Measurements from ENCODE around the gene USP47.

Gene USP47

DNA sequence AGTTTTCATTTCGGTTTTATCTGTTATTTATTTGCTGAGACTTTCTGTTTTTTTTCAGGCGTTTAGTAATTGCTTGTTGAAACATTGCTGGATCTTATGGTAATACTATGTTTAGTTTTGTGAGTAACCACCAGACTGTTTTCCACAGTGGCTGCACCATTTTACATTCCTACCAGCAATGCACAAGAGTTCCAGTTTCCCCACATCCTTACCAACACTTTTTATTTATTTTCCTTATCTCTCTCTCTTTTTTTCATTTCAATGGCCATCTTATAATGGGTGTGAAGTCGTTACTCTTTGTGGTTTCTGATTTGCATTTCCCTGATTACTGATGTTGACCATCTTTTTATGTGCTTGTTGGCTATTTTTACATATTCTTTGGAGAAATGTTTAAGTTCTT, 23.7 kb downstream of the USP47 start:
- no peak for DNase-seq (ENCODE audit: low read depth in 2 of 2, low spot score in 1 of 2)

DNA sequence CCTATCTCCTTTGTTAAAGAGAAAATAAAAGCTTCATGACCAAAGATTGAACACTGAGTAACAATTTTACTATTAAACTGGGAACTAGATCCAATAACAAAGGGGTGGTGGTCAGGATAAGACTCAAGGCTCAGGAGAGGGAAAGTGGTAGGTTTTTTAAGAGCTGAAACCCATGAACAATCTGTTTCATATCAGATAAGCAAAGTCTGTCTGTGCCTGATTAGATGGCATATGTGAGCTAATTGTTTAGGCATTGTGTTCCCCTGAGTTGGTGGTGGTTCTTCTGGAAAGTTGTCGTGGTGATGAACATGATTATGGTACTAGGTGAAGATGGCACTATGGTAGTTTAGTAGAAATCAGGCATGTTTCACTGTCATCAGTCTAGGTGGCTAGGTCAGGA, 24.4 kb downstream of the USP47 start:
- DNase-seq (ENCODE audit: low read depth in 2 of 2, low spot score in 1 of 2), result no peak

DNA sequence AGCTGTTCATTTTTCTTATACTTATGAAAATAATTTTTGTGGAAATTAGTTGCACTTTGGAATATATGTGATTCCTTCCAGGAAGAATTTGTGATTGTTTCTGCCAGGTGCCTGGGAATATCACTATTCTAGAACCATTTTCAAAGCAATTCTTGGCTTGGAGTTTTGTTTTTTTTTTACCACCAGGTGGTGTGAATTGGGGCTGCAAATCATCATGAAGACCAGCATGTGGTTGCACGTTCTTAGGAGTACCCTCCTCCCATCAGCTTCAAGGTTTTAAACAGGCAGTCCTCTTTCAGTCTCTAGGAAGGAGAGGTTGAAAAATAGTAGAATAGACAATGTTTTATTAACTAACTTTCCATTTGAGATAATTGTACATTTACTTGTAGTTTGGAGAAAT, 25.9 kb downstream of the USP47 start:
- no peak for DNase-seq (ENCODE audit: low read depth in 2 of 2, low spot score in 1 of 2)

DNA sequence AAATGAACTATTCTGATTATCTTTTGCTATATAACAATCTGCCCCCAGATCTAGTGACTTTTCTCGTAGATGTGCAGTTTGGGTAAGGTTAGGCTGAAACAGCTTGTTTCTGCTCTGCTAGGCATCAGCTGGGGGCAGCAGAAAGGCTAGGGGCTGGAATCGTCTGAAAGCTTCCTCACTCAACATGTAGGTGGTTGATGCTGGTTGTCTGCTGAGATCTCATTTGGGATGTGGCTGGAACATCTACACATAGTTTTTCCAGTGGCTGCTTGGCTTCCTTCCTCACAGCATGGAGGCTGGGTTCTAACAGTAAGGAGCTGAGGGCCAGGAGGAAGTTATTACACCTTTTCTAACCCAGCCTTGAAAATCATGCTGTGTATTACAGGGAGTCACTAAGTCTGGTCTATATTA, 30.2 kb downstream of the USP47 start:
- no peak for DNase-seq (ENCODE audit: low read depth in 2 of 2, low spot score in 1 of 2)

DNA sequence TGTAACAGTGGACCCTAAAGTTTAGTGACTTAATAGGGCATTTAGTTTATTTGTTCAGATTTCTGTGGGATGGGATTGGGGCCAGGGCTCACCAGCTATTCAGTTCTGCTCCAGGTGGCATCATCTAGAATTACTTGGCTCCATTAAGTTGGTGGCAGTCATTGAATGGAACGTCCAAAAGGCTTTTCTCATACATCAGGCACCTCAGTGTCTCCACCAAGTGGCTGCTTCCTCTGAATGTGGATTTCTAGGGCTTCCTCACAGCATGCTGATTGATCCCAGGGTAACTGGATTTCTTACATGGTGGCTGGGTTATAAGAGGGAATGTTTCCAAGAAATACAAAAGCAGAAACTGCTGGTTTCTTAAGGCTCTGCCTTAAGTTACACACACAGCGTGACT, 34.7 kb downstream of the USP47 start:
- no peak for DNase-seq (ENCODE audit: low read depth in 2 of 2, low spot score in 1 of 2)

DNA sequence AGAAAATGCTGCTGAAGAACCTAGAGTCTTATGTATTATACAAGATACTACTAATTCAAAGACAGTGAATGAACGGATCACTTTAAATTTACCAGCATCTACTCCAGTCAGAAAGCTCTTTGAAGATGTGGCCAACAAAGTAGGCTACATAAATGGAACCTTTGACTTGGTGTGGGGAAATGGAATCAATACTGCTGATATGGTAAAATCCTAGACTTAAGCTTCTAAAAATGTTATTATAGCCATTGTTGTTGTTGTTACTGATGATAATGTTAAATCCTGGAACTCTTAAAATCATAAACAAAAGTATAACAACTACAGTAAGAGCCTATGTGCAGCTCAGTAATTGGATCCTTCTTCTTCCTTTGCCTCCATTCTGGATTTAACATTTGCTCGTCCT, 38.4 kb downstream of the USP47 start:
- no peak for DNase-seq (ENCODE audit: low read depth in 2 of 2, low spot score in 1 of 2)

DNA sequence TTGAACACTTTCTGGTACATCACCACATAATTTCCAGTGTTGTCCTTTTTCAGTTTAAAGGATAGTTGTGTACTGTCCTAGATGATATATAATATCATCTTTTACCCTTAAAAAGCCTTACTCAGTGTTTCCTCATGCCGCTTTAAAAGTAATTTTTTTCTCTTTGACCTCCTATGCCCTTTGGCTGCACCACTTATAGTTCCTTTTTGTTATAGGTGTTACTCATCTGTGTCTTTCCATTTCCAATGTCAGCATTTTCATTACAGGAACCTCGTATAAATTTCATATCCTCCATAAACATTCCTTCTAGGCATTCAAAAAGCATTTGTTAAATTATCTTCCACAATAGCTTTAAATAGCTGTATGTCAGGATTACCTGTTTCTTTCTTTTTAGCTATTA, 40.8 kb downstream of the USP47 start:
- DNase-seq (ENCODE audit: low read depth in 2 of 2, low spot score in 1 of 2), result no peak

DNA sequence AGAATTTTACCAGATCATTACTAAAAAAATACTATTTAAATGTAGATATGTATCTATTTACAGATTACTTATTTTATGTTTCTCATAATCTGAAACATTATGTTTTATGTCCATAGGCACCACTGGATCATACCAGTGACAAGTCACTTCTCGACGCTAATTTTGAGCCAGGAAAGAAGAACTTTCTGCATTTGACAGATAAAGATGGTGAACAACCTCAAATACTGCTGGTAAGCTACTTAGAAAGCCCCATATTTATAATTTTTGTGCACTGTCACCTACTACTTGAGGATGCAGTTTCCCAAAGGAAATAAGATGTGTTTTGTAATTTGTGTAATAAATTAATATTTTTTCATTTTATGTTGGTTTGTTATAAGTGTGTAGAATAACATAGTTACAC, 42.6 kb downstream of the USP47 start:
- no peak for DNase-seq (ENCODE audit: low read depth in 2 of 2, low spot score in 1 of 2)

DNA sequence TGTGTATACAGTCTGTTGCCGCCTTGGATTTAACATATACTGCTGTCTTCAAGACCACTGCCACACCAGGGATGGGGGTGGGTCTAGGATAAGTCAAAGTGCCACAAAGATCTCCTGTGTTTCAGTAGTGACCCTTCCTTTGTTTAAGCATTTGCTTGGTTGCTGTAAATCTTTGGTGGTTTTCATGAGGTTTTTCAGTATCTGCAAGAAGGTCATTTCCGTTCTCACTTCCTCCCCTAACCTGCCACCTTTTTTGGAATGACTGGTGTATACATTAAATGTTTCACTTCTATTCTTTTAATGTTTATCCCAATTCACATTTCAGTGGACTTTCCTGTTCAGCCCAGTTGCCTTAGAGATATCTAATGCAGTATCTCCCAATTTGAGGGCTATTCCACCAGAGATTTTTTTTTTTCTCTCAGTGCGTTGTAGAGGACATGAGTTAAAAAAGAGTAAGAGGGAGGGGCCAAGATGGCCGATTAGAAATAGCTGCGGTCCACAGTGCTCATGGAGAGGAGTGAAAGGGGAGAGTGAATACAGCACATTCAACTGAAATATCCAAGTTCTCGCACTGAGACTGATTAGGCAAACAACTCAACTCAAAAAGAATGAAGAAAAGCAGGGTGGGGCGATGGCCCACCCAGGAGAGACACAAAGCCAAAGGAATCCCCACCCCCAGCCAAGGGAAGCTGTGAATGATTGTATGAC, 43.2 kb downstream of the USP47 start:
- no peak for DNase-seq (ENCODE audit: low read depth in 2 of 2, low spot score in 1 of 2)

DNA sequence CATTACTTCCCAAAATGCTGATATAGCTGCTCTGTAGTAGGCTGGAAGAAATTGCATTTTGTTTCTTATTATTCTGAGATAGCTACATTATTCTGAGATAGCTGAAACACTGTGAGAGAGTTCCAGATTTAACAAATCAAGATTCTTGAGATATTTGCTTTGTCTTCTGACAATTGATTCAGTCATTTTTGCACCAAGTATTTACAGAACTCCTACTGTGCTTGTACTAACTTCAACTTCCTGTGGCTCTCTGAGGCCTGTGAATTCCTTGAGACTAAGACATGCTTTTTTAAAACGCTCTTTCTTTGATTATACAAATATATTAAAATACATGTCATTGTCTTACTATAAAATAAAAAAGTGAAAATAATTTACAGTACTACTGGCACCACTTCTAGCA, 52.7 kb downstream of the USP47 start:
- DNase-seq (ENCODE audit: low read depth in 2 of 2, low spot score in 1 of 2), result no peak

DNA sequence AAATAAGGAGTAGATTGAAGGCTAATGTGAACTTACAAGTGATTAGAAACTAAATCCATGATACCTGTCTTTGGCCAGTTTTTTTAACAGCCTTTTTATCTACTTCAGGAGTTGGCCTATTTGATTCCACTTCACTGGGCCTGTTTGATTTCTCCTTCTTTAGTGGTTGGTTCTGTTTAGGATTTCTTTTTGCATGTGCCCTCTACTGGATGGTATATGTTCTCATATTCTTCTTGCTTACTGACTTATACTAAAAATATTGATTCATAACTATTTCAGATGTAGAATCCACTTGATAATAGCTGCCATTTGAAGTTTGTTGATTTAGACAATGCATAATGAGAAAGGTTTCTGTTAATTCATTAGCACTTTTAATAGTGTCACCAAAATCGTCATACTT, 53.9 kb downstream of the USP47 start:
- DNase-seq (ENCODE audit: low read depth in 2 of 2, low spot score in 1 of 2), result no peak

DNA sequence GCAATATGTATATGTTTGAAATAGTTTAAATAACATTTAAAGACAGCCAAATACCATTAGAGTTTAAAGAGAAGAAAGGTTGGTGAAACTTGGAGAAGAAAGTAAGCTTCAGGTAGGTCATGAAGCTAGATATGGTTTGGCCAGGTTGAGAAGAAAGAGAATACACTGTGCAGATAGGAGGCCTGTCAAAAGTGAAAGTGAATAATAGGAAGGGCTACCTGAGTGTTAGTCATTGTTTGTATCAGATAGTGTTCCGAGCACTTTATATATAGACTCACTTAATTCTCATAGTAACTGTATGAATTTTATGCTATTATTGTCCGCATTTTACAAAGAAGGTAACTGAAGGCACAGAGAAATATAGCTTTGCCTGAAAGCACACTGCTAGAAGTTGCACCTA, 56.9 kb downstream of the USP47 start:
- DNase-seq (ENCODE audit: low read depth in 2 of 2, low spot score in 1 of 2), result no peak

DNA sequence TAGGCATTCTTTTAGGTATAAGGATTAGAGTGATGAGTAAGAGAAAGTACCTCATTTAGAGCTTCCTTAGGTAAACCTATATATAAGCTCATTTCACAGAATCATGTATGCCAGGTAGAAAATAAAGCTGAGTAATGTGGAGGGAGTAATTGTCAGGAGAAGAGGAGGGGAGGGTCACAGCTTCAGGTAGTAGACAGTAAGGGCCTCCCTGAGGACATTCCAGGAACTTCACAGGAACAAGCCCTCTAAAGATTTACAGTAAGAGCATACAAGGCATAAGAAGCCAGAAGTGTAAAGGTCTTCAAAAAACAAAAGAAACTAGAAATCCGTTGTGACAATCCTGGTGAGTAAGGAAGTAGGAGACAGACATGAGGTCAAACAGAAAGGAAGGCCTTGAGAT, 57.6 kb downstream of the USP47 start:
- no peak for DNase-seq (ENCODE audit: low read depth in 2 of 2, low spot score in 1 of 2)

DNA sequence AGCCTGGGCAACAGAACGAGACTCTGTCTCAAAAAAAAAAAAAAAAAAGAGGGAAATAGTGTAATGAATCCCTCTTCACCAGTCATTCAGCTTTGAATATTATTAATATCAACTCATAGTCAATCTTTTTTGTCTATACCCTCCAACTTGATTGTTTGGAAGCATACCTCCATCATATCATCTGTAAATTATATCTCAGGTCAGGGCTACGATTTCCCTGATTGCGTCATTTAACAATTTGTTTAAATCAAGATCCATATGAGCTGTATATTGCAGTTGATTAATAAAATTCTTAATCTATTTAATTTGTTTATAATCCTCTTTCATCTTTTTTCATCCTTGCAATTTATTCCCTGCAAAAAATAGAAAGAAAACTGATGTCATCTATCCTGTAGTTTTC, 60.2 kb downstream of the USP47 start:
- no peak for DNase-seq (ENCODE audit: low read depth in 2 of 2, low spot score in 1 of 2)

DNA sequence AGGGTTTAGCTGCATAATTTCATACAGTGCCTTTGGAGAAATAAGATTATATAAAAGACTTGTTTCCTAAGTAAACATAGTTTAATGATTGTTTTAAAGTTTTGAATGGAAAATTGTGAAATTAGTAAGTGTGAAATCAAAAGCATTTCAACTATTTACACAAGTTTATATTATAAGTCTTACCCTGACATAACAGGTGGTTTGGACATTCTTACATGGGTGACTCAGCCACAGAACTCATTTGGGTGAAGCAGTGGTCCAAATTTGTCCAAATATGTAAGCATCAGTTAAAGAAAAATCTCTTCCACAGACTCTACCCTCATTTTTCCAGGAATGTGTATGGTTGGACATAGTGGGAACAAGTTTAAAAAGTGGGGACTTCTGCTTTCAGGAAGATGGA, 68.0 kb downstream of the USP47 start:
- no peak for DNase-seq (ENCODE audit: low read depth in 2 of 2, low spot score in 1 of 2)

DNA sequence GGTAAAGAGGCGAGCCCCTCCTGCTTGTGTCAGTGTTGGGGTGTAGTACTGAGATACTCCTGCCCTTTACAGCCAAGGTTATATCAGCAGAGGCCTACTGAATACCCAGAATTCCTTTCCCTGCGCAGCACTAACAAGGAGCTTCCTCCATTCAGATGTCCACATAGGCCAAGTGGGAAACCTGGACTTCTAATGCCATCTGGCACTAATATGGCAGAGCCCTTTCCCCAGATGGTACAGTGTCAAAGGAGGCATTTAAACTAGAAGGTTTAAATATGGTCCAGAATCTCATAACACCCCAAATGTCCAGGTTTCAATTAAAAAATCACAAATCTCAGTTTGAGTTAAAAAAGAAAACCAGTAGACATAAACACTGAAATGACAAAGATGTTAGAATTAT, 68.8 kb downstream of the USP47 start:
- no peak for DNase-seq (ENCODE audit: low read depth in 2 of 2, low spot score in 1 of 2)

DNA sequence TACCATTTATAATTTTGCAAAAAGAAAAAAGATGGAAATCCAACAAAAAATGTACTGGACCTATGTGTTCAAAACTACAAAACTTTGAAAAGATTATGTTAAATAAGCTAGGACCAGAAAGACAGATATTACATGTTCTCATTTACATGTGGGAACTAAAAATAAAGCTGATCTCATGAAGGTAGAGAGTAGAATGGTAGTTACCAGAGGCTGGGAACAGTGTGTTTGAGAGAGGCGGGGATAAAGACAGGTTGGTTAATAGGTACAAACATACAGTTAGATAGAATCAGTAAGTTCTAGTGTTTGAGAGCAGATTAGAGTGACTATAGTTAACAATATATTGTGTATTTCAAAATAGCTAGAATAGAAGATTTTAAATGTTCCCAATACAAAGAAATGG, 71.6 kb downstream of the USP47 start:
- DNase-seq (ENCODE audit: low read depth in 2 of 2, low spot score in 1 of 2), result no peak

DNA sequence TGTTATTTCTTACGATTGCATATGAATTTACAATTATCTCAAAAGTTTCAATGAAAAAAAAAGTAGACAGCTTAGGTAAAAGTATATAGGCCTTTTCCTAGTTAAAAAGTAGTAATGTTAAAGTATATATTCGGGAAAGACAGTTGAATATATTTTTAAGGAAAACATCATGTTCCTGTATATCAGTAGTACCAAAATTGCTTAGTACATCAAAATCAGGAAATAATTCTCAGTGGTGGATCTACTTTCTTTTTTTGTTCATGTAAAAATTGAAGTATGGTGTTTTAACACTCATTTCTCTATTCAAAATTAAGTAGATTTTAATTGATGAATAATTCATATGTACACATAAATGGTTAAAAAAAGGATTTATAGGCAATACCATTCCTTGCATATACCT, 73.9 kb downstream of the USP47 start:
- no peak for DNase-seq (ENCODE audit: low read depth in 2 of 2, low spot score in 1 of 2)

DNA sequence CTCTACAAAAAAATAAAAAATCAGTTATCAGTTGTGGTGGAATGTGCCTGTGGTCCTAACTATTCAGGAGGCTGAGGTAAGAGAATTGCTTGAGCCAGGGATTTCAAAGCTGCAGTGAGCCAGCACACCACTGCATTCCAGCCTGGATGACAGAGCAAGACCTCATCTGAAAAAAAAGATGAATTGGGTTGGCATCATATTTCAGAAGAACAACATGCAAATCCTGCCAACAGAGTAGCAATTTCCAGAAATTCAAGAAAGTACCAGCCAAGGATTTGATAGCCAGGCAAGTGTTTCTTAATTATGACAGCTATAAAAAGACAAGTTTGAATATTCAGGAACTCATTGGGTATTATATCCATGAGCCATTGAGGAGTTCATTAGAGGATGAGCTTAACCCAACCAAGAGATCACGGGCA, 75.2 kb downstream of the USP47 start:
- no peak for DNase-seq (ENCODE audit: low read depth in 2 of 2, low spot score in 1 of 2)

DNA sequence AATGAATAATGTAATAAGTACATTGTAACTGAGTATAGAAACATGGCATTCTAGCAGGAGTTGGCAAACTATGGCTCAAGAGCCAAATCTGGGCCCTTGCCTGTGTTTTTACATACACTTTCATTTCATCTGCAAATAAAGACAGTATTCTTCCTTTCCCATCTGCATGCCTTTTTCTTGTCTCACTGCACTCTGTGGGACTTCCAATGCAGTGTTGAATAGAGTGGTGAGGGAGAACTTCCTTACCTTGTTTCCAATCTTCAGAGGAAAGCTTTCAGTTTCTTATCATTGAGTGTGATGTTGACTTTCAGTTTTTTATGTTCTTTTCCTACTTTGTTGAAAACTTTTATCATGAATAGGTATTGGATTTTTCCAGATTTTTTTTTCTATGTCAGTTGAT, 82.1 kb downstream of the USP47 start:
- no peak for DNase-seq (ENCODE audit: low read depth in 2 of 2, low spot score in 1 of 2)

DNA sequence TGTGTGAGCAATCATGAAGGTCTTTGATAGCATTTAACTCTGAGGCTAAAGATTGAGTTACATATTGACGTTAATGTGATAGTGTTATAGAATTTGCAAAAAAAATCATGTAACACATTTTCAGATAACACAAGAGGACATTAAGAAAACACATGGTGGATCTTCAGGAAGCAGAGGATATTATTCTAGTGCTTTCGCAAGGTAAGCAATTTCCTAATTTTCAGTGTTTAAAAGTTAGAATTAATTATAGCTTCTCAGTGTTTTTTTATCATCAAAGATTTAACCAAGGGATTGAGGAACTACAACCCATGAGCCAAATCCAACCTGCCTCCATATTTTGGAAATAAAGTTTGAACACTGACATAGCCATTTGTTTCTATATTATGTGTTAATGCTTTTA, 88.1 kb downstream of the USP47 start:
- no peak for DNase-seq (ENCODE audit: low read depth in 2 of 2, low spot score in 1 of 2)

DNA sequence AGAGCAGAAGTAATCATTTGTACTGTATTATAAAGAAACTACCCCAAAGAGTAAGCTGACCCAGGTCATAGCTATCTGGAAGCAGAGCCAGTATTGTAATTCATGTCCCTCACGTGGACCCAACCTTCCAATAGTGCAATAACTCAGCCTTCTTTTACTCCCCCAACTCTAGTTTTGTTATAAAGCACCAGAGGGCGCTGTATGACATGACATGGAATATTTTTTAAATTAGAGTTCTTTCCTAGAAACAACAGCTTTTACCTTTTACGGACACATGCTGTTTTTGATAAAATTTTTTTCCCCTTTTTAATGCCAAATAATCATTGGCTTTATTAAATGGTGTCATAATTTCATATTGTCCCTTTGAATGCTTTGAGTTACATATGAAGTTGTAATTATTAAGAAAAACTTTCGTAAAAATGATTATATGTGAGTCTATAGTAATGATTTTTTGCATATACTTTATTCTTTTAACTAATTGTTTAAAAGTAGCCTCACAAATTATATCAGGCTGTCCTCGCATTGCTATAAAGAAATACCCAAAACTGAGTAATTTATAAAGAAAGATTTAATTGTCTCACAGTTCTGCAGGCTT, 89.8 kb downstream of the USP47 start:
- DNase-seq (ENCODE audit: low read depth in 2 of 2, low spot score in 1 of 2), result no peak

DNA sequence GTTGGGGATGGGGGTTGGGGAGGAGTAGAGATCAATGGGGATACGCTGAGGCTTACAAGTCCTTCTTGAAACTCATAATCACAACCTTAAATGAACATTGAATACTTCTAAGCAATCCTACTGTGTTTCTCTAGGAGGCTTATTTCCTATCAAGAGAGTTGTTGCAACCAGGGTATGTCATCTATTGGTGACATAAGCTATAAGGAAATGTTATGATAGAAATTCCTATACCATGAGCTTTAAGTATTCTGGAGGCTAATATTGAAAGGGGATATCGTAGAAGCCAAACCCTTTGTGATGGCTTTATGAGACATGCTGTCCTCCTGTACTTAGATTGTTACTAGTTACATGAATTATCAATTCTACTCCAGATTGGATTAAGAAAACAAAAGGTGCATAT, 93.8 kb downstream of the USP47 start:
- DNase-seq (ENCODE audit: low read depth in 2 of 2, low spot score in 1 of 2), result no peak

Data from stimulated activated CD8-positive, alpha-beta memory T cell treated with anti-CD3 and anti-CD28 coated beads, Interleukin-4, amount 100 ng/mL, for 4 hours (primary cell).